ENCODE results near the gene TMC4.

GRCh38 chr19:54121259-54121658 is 51.7 kb downstream of the TMC4 start:
- TF ChIP-seq POLR2A (IDR thresholded peaks at IDR 0.05) = no peak
- no peak for TF ChIP-seq CTCF (IDR thresholded peaks at IDR 0.05)

Measured in adrenal gland (tissue), 5 donors.